ENCODE results near the gene NEU4.
"Not testable (repeated sequence)": the region's sequence is repeated elsewhere in the genome, so short reads cannot be mapped to it uniquely, and the experiment has no call there.

NEU4 gene

GRCh38 chr2:241799522-241800197 is 9.3 kb upstream of the NEU4 start:
- no peak for DNase-seq

DNA sequence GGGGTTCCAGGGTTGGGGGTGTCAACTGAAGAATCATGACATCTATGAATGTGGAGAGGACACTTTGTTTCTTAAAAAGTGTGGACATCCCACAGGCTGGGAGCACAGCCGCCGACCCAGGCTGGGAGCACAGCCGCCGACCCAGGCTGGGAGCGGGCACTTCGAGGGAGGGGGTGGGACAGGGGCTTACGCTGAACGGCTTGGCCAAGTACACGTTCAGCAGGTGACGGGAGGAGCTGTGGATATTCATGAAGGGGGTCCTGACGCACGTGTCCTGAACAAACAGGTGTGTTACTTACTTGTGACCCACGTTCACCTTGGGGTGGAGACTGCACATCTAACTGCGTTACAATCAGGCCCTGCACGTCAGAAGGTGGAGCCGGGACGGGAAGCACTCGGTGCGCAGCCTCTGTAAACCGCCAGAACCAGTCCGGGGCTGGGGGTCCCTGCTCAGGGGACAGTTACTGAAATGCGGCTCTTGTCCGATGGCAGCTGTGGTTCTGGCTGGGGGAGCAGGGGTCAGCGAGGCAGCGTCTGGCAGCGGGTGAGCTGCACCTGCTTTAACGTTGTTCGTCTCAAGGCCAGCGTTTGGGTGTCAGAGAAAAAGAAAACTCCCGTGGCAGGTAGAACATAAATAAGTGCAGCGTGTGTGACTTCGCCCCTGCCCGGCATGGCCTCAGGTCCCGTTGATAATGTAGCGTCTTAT is 8.6 kb upstream of the NEU4 start:
- DNase-seq = not testable (repeated sequence)

GRCh38 chr2:241801611-241802420 is 7.2 kb upstream of the NEU4 start:
- DNase-seq = no peak

- DNase-seq = peak; percentile 53
Measured at GRCh38 chr2:241802421-241803318, 6.3 kb upstream of the NEU4 start.

- peak; percentile 80 for DNase-seq
Measured at GRCh38 chr2:241803387-241804325, 5.3 kb upstream of the NEU4 start.

GRCh38 chr2:241804326-241805229 is 4.4 kb upstream of the NEU4 start:
- DNase-seq = peak; percentile 73

DNA sequence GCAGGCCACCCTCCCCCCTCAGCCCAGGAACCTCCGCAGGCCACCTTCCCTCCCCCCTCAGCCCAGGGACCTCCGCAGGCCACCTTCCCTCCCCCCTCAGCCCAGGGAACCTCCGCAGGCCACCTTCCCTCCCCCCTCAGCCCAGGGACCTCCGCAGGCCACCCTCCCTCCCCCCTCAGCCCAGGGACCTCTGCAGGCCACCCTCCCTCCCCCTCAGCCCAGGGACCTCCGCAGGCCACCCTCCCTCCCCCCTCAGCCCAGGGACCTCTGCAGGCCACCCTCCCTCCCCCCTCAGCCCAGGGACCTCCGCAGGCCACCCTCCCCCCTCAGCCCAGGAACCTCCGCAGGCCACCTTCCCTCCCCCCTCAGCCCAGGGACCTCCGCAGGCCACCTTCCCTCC is 2.8 kb upstream of the NEU4 start:
- not testable (repeated sequence) for DNase-seq

GRCh38 chr2:241808051-241808720 is 807 bp upstream of the NEU4 start:
- no peak for DNase-seq

GRCh38 chr2:241809383-241810306 is 652 bp downstream of the NEU4 start:
- no peak for DNase-seq

DNA sequence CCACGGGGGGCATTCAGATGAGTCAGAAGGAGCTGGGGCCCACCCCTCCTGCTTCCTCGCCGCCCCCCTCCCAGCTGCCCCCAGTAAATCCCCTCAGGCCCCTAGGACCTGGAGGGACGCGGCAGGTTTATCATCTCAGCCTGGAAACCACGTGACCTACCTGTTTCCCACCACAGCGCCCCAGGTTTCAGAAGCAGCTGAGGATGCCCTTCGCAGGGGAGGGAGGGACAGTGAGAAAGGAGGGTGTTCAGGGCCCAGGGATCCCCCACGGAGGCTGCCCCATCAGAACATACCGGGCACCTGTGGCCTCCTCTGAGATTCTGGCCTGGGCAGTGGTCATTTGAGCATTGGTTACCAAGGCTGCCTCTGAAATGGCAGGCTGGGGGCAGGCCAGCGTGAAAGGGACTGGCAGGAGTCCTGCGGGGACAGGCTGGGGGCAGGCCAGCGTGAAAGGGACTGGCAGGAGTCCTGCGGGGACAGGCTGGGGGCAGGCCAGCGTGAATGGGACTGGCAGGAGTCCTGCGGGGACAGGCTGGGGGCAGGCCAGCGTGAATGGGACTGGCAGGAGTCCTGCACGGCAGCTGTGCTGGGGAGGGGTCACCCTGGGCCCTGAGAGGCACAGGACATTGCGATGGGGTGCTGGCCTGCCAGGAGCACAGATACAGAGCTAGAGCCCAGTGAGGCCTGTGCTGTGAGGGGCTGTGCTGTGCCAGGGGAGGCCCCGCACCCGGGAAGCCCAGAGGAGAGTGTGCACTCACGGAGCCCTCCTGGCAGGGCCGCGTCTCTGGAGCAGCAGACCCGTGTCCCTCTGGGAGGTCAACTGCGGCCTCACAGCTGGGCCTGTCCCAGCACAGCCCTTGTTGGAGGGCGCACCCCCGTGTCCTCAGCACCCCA is 1.6 kb downstream of the NEU4 start:
- DNase-seq = no peak

DNA sequence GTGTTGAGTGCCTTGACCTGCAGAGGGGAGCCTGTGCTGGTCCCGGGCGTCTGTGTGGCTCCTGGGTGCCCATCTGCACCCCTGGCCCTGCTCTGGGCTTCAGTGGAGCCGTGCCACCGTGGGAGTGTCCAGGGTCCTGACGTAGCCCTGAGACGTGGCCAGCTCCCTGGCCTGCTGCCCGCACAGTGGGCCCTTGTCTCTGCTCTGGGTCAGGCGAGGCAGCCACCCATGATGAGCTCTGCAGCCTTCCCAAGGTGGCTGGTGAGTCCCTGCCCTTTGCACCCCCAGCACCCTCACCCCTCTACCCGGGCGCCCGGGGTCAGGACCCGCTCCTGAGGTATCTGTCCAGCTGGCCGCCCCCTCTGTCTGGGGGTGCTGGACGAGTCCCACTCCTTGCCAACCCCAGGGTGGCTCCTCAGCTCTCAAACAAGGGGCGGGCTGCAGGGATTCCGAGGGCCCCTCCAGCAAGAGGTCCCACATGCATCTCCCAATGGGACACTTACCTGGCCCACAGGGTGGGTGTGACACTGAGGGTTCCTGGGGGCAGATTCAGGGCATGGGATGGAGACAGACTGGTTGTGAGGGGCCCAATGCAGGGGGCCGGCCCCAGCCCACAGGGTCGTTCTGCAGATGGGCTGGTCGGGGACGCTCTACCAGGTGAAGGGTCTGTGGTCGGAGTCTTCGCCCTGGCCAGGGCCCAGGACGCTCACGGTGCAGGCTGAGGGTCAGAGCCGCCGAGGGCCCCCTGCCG is 2.4 kb downstream of the NEU4 start:
- no peak for DNase-seq

GRCh38 chr2:241811952-241812729 is 3.1 kb downstream of the NEU4 start:
- no peak for DNase-seq

- DNase-seq = no peak
Measured at GRCh38 chr2:241812730-241813643, 4.0 kb downstream of the NEU4 start.

DNA sequence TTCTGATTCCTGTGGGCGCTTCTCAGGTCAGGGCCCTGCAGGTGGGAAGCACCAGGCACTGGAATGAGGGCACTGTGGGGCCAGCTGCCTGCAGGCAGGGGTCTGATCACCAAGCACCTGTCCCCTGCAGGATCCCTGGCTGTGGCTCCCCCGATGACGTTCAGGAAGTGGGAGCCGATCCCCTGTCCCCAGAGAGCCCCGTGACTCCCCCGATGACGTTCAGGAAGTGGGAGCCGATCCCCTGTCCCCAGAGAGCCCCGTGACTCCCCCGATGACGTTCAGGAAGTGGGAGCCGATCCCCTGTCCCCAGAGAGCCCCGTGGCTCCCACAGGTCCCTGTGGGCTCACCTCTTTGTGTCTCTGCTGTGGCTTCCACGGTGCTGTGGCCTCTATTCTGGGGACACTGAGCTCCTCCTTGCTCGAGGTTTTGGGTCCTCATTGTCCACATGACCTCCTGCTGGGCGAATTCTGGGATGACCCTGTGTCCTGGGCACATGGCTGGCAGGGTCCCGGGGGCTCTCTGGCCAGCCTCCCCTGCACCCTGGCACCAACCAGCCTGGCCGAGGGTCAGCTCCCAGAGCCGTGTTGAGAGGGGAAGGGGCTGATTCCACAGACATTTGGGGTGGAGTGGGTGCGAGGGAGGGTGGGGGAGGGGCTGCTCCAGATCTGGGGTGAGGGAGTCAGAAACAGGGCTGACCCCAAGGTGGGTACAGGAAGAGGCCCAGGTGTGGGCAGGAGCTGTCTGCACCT is 4.8 kb downstream of the NEU4 start:
- no peak for DNase-seq

Measured in activated CD8-positive, alpha-beta memory T cell treated with anti-CD3 and anti-CD28 coated beads, Interleukin-2, amount 50 U/mL, for 48 hours (primary cell).